ENCODE results near the gene PICALM. TPM values are rescaled to one million over a fixed set of nuclear protein-coding genes. Genes with fewer than 3 reads are reported as not detected.

Gene PICALM, protein sequence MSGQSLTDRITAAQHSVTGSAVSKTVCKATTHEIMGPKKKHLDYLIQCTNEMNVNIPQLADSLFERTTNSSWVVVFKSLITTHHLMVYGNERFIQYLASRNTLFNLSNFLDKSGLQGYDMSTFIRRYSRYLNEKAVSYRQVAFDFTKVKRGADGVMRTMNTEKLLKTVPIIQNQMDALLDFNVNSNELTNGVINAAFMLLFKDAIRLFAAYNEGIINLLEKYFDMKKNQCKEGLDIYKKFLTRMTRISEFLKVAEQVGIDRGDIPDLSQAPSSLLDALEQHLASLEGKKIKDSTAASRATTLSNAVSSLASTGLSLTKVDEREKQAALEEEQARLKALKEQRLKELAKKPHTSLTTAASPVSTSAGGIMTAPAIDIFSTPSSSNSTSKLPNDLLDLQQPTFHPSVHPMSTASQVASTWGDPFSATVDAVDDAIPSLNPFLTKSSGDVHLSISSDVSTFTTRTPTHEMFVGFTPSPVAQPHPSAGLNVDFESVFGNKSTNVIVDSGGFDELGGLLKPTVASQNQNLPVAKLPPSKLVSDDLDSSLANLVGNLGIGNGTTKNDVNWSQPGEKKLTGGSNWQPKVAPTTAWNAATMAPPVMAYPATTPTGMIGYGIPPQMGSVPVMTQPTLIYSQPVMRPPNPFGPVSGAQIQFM
- total RNA-seq (100 to 1,000 TPM; 148 to 687 (median 267) TPM), polyA plus RNA-seq (10 to 100 TPM; 35.1 to 57.0 (median 52.8) TPM)
- long read RNA-seq, donor 1, partial matches to known transcripts = 0 of 1 reads
- long read RNA-seq, donor 1, other reads (novel, unspliced or antisense) = 0 of 1 reads
- long read RNA-seq, donor 2, partial matches to known transcripts = 5 of 10 reads
- long read RNA-seq, donor 2, other reads (novel, unspliced or antisense) = 0 of 10 reads
- long read RNA-seq, donor 3, partial matches to known transcripts = 0 of 4 reads
- long read RNA-seq, donor 3, other reads (novel, unspliced or antisense) = 0 of 4 reads
- long read RNA-seq, donor 4 = 0 reads
- long read RNA-seq, donor 5, partial matches to known transcripts = 0 of 8 reads
- long read RNA-seq, donor 5, other reads (novel, unspliced or antisense) = 0 of 8 reads
- long read RNA-seq, donor 6, transcript PICALM-205 (3 exons, 738 nt) = major isoform, 6 of 28 reads
- long read RNA-seq, donor 6, transcript PICALM-219 (20 exons, 3,474 nt) = minor isoform, 5 of 28 reads
- long read RNA-seq, donor 6, partial matches to known transcripts = 13 of 28 reads
- long read RNA-seq, donor 6, other reads (novel, unspliced or antisense) = 0 of 28 reads
- long read RNA-seq, donor 7, transcript PICALM-205 (3 exons, 738 nt) = major isoform, 6 of 12 reads
- long read RNA-seq, donor 7, transcript PICALM-219 (20 exons, 3,474 nt) = minor isoform, 5 of 12 reads
- long read RNA-seq, donor 7, partial matches to known transcripts = 0 of 12 reads
- long read RNA-seq, donor 7, other reads (novel, unspliced or antisense) = 0 of 12 reads
- long read RNA-seq, donor 8, partial matches to known transcripts = 0 of 4 reads
- long read RNA-seq, donor 8, other reads (novel, unspliced or antisense) = 0 of 4 reads
- long read RNA-seq, donor 9, partial matches to known transcripts = 12 of 19 reads
- long read RNA-seq, donor 9, other reads (novel, unspliced or antisense) = 0 of 19 reads
- long read RNA-seq, donor 10, partial matches to known transcripts = 0 of 1 reads
- long read RNA-seq, donor 10, other reads (novel, unspliced or antisense) = 0 of 1 reads

DNA sequence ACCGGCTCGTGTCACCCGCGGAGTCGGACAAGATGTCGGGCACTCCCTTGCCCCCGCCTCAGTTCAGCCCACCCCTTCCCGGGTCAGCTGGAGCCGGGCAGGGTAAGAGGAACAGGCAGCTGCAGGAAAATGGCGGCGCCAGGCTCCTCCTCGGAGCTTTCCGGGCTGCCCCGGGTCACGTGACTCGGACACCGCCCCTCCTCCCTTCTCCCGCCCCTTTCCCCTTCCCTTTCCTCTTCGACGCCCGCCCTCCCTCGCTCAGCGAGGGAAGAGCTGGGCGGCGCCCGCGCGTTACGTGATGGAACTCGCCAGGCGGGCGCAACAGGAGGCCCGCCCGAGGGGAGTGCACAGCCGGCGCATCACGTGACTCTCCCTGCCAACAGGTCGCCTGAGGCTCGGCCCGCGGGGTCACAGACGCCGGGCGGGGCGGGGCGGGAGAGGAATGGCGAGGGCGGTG, at the start of gene PICALM:
Gene PICALM (minus strand): TSS at position 134 of the 457 bp plus-strand sequence. CDS start 304 bp downstream, outside the sequence.
- intact Hi-C loops (cut with DNase I; ENCODE audit: low total_unique reads) = no loop called here
- peak; percentile 86 to 97 (median 91) for TF ChIP-seq POLR2AphosphoS5 (IDR thresholded peaks at IDR 0.05)
- TF ChIP-seq, protein P1, sequence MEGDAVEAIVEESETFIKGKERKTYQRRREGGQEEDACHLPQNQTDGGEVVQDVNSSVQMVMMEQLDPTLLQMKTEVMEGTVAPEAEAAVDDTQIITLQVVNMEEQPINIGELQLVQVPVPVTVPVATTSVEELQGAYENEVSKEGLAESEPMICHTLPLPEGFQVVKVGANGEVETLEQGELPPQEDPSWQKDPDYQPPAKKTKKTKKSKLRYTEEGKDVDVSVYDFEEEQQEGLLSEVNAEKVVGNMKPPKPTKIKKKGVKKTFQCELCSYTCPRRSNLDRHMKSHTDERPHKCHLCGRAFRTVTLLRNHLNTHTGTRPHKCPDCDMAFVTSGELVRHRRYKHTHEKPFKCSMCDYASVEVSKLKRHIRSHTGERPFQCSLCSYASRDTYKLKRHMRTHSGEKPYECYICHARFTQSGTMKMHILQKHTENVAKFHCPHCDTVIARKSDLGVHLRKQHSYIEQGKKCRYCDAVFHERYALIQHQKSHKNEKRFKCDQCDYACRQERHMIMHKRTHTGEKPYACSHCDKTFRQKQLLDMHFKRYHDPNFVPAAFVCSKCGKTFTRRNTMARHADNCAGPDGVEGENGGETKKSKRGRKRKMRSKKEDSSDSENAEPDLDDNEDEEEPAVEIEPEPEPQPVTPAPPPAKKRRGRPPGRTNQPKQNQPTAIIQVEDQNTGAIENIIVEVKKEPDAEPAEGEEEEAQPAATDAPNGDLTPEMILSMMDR (IDR thresholded peaks at IDR 0.05) = peak in 1 of 7 experiments; percentile 13
- TF ChIP-seq EP300 (IDR thresholded peaks at IDR 0.05) = peak; percentile 24
- peak in 1 of 4 donors; percentile 28 for TF ChIP-seq POLR2A (IDR thresholded peaks at IDR 0.05)
- Histone ChIP-seq H3K9me3 (no peaks in the 10 kb centered on the region), H3K27me3 (no peaks in the 10 kb centered on the region), H3K27ac (peak within 1 kb of the TSS; percentile 96 to 99 (median 98)), H3K36me3 (no peaks in the 10 kb centered on the region), H3K4me3 (peak within 1 kb of the TSS; percentile 65 to 97 (median 91)), H3K4me1 (peaks cover 21 to 38% (median 36%) of the 10 kb centered on the region in 4 donors)
- DNase-seq = peak; percentile 97 to 100
- 0 to 1% (median 1%) methylated on average over 25 to 47 of the region's 48 CpGs for WGBS, 5 donors

DNA sequence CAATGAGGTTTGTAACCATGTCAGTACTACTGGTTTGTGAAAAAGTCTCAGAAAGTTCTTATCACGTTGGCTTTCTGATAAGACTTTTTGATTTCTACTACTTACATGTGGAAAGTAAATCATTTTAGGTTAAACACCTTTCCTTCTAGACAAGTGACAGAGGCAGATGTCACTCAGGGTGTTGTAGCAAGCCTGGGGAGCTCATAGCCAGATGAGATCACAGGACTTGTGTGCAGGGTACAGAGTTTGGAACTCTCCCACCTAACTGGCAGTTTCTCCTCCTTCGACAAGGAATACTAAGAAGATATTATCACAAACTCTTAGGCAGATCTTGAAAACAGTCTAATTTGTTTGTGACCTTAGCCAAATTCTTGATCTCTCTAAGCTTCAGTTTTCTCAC, 49.4 kb upstream of the PICALM start:
- TF ChIP-seq, protein P1 (IDR thresholded peaks at IDR 0.05) = no peak
- no peak for TF ChIP-seq POLR2A (IDR thresholded peaks at IDR 0.05)
- no peak for TF ChIP-seq EP300 (IDR thresholded peaks at IDR 0.05)
- no peak for TF ChIP-seq POLR2AphosphoS5 (IDR thresholded peaks at IDR 0.05)
- Histone ChIP-seq H3K4me3 (no peak overlapping the region), H3K27ac (peak overlapping the region in 1 of 5 donors; percentile 30), H3K9me3 (no peaks in the 10 kb centered on the region), H3K36me3 (no peaks in the 10 kb centered on the region), H3K27me3 (no peaks in the 10 kb centered on the region), H3K4me1 (peaks cover 0 to 33% (median 17%) of the 10 kb centered on the region in 4 donors)
- intact Hi-C loops (cut with DNase I; ENCODE audit: low total_unique reads) = no loop called here
- 44 to 73% (median 64%) methylated on average over 2 of the region's 2 CpGs for WGBS, 5 donors
- no peak for DNase-seq

DNA sequence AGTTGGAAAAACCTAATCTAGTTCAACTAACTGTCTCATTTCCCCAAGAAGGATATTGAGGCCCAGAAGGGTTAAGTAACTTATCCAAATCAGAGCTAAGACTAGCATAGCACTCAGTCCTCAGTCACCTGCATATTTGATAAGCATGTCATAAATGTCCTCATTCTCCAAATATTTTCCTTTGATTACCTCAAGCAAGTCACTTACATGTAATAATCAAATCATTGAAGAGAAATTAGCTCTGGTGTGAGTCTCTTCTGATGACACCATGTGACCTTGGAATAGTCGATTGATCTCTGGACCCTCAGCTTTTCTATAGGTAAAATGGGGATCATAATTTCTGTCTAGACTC, 48.8 kb upstream of the PICALM start:
- TF ChIP-seq POLR2A (IDR thresholded peaks at IDR 0.05) (no peak), POLR2AphosphoS5 (IDR thresholded peaks at IDR 0.05) (no peak), EP300 (IDR thresholded peaks at IDR 0.05) (no peak)
- TF ChIP-seq, protein P1 (IDR thresholded peaks at IDR 0.05) = no peak
- no peaks in the 10 kb centered on the region for H3K36me3 ChIP-seq
- intact Hi-C loops (cut with DNase I; ENCODE audit: low total_unique reads) = no loop called here
- H3K27ac ChIP-seq = no peak overlapping the region
- H3K9me3 ChIP-seq = no peaks in the 10 kb centered on the region
- no peak for DNase-seq
- H3K27me3 ChIP-seq = no peaks in the 10 kb centered on the region
- 83 to 92% (median 85%) methylated on average over 1 of the region's 1 CpG for WGBS, 5 donors
- H3K4me3 ChIP-seq = no peak overlapping the region
- peaks cover 0 to 32% (median 17%) of the 10 kb centered on the region in 4 donors for H3K4me1 ChIP-seq
